H9 (cell line): ENCODE results near the gene RPL29. TPM values are rescaled to one million over a fixed set of nuclear protein-coding genes. Genes with fewer than 3 reads are reported as not detected.
A peak's percentile ranks its signal among the peaks of the same experiment; 100 is the strongest.

Experiments used
- DNase-seq: peaks from one replicate; pipeline ENCODE4 v3.0.0-alpha.2; 2017
- H2AFZ ChIP-seq: one replicate; pipeline ENCODE4 v1.6.1; 2013; ENCODE audit warnings: mild to moderate bottlenecking, low read length, control low read depth, moderate library complexity
- H2AK5ac ChIP-seq: 2 replicates; pipeline ENCODE4 v1.6.1; 2013; ENCODE audit warnings: low read length, control low read depth, mixed read lengths; ENCODE audit not compliant: insufficient read length
- H2BK120ac ChIP-seq: one replicate; pipeline ENCODE4 v1.6.1; 2013; ENCODE audit warnings: low read depth, mild to moderate bottlenecking, low read length, control low read depth, inconsistent platforms; ENCODE audit not compliant: poor library complexity, severe bottlenecking
- H2BK12ac ChIP-seq: 2 replicates; pipeline ENCODE4 v1.6.1; 2013; ENCODE audit warnings: low read length, control low read depth, mixed read lengths, low read depth; ENCODE audit not compliant: insufficient read length
- H2BK15ac ChIP-seq: 2 replicates; pipeline ENCODE4 v1.6.1; 2013; ENCODE audit warnings: low read depth, low read length, control low read depth
- H2BK20ac ChIP-seq: one replicate; pipeline ENCODE4 v1.6.1; 2013; ENCODE audit warnings: low read depth, mild to moderate bottlenecking, low read length, control low read depth, inconsistent platforms; ENCODE audit not compliant: poor library complexity, severe bottlenecking
- H2BK5ac ChIP-seq: 2 replicates; pipeline ENCODE4 v1.6.1; 2013; ENCODE audit warnings: low read length, control low read depth, mixed read lengths; ENCODE audit not compliant: insufficient read length
- H3K14ac ChIP-seq: 2 replicates; pipeline ENCODE4 v1.6.1; 2013; ENCODE audit warnings: low read length, control low read depth; ENCODE audit not compliant: insufficient read depth
- H3K18ac ChIP-seq: 2 replicates; pipeline ENCODE4 v1.6.1; 2013; ENCODE audit warnings: low read depth, mild to moderate bottlenecking, mixed read lengths, low read length, control low read depth; ENCODE audit not compliant: insufficient read length
- H3K23ac ChIP-seq: 2 replicates; pipeline ENCODE4 v1.6.1; 2013; ENCODE audit warnings: low read length, control low read depth, mixed read lengths, low read depth; ENCODE audit not compliant: insufficient read length
- H3K23me2 ChIP-seq: 2 replicates; pipeline ENCODE4 v1.6.1; 2013; ENCODE audit warnings: low read depth, mild to moderate bottlenecking, mixed read lengths, low read length, control low read depth; ENCODE audit not compliant: insufficient read length, poor library complexity, severe bottlenecking
- H3K27ac ChIP-seq: 2 replicates; pipeline ENCODE4 v1.5.1; 2013; ENCODE audit warnings: low read length, control low read depth, mixed read lengths, low read depth; ENCODE audit not compliant: insufficient read length
- H3K27me3 ChIP-seq: 2 replicates; pipeline ENCODE4 v1.6.1; 2013; ENCODE audit warnings: low read length, control low read depth, inconsistent platforms; ENCODE audit not compliant: insufficient read depth
- H3K4ac ChIP-seq: 2 replicates; pipeline ENCODE4 v1.6.1; 2013; ENCODE audit warnings: low read depth, mild to moderate bottlenecking, control low read depth, inconsistent platforms, low read length, moderate library complexity
- H3K4me1 ChIP-seq: 2 replicates; pipeline ENCODE4 v1.6.1; 2013; ENCODE audit warnings: low read length, control low read depth, inconsistent platforms; ENCODE audit not compliant: insufficient read depth
- H3K4me2 ChIP-seq: 2 replicates; pipeline ENCODE4 v1.6.1; 2013; ENCODE audit warnings: low read length, control low read depth, mixed read lengths; ENCODE audit not compliant: insufficient read length, insufficient read depth
- H3K56ac ChIP-seq: 2 replicates; pipeline ENCODE4 v1.6.1; 2013; ENCODE audit warnings: low read depth, mild to moderate bottlenecking, mixed read lengths, low read length, control low read depth; ENCODE audit not compliant: insufficient read length
- H3K79me1 ChIP-seq: 2 replicates; pipeline ENCODE4 v1.6.1; 2013; ENCODE audit warnings: low read depth, mild to moderate bottlenecking, moderate library complexity, low read length, control low read depth, inconsistent platforms; ENCODE audit not compliant: insufficient read depth, poor library complexity, severe bottlenecking
- H3K79me2 ChIP-seq: 2 replicates; pipeline ENCODE4 v1.6.1; 2013; ENCODE audit warnings: low read length, control low read depth, inconsistent platforms; ENCODE audit not compliant: insufficient read depth
- H3K9ac ChIP-seq: 2 replicates; pipeline ENCODE4 v1.6.1; 2013; ENCODE audit warnings: low read length, control low read depth, mixed read lengths; ENCODE audit not compliant: insufficient read length; ENCODE audit errors: extremely low read depth
- H3K9me3 ChIP-seq: one replicate; pipeline ENCODE4 v1.6.1; 2013; ENCODE audit warnings: low read depth, low read length, inconsistent platforms; ENCODE audit not compliant: control insufficient read depth
- H3T11ph ChIP-seq: one replicate; pipeline ENCODE4 v1.6.1; 2013; ENCODE audit warnings: mild to moderate bottlenecking, low read length, control low read depth, inconsistent platforms
- H4K20me1 ChIP-seq: one replicate; pipeline ENCODE4 v1.6.1; 2013; ENCODE audit not compliant: control insufficient read depth, insufficient read length, insufficient read depth
- H4K5ac ChIP-seq: 2 replicates; pipeline ENCODE4 v1.6.1; 2013; ENCODE audit warnings: low read depth, mild to moderate bottlenecking, mixed read lengths, low read length, control low read depth; ENCODE audit not compliant: insufficient read length
- H4K8ac ChIP-seq: replicated peaks from 2 replicates; pipeline ENCODE4 v1.6.1; 2013; ENCODE audit warnings: low read length, control low read depth, mixed read lengths, low read depth; ENCODE audit not compliant: insufficient read length
- H4K91ac ChIP-seq: 2 replicates; pipeline ENCODE4 v1.6.1; 2013; ENCODE audit warnings: low read depth, mild to moderate bottlenecking, moderate library complexity, mixed read lengths, low read length, control low read depth; ENCODE audit not compliant: insufficient read length
- H3K27ac Mint-ChIP-seq, 3 experiments: 2 replicates in 2 of 3; 3 replicates in 1 of 3; pipeline ENCODE4 v1.8.0; 2020 to 2021; ENCODE audit warnings: mixed read lengths in 3 of 3, mild to moderate bottlenecking in 1 of 3, moderate library complexity in 1 of 3
- H3K27me3 Mint-ChIP-seq: 2 replicates; pipeline ENCODE4 v1.8.0; 2021; ENCODE audit warnings: low read depth, mild to moderate bottlenecking, moderate library complexity, mixed read lengths
- H3K36me3 Mint-ChIP-seq, 3 experiments: 2 replicates in 2 of 3; 3 replicates in 1 of 3; pipeline ENCODE4 v1.8.0; 2020 to 2021; ENCODE audit warnings: low read depth in 3 of 3, mixed read lengths in 3 of 3; ENCODE audit not compliant: insufficient read depth in 1 of 3
- H3K4me1 Mint-ChIP-seq, 2 experiments: 2 replicates each; pipeline ENCODE4 v1.8.0; 2020; ENCODE audit warnings: mixed read lengths in 2 of 2
- H3K4me3 Mint-ChIP-seq, 2 experiments: 2 replicates in 1 of 2; 3 replicates in 1 of 2; pipeline ENCODE4 v1.8.0; 2020 to 2021; ENCODE audit warnings: mild to moderate bottlenecking in 2 of 2, mixed read lengths in 2 of 2, moderate library complexity in 1 of 2
- H3K9me3 Mint-ChIP-seq, 2 experiments: 2 replicates in 1 of 2; 3 replicates in 1 of 2; pipeline ENCODE4 v1.8.0; 2020; ENCODE audit warnings: mild to moderate bottlenecking in 2 of 2, mixed read lengths in 2 of 2, moderate library complexity in 1 of 2
- CTCF ChIP-seq: fragments of 200-600 bp; sonication (generic); conservative IDR thresholded peaks from 3 replicates; pipeline ENCODE4 v1.8.0; 2021; ENCODE audit warnings: antibody characterized with exemption, mild to moderate bottlenecking
- WGBS: extraction: QIAGEN DNeasy Blood & Tissue Kit; methylation state at CpG from one replicate; pipeline ENCODE4 v1.1.7; 2013; ENCODE audit warnings: missing lambda C conversion rate, low lambda C conversion rate, mixed read lengths; ENCODE audit not compliant: insufficient read length; ENCODE audit errors: extremely low coverage; 5-methylcytosine and 5-hydroxymethylcytosine counted together
- total RNA-seq: library from RNA; stranded (reverse); gene quantifications from 2 replicates; pipeline ENCODE4 v1.2.1, GENCODE V29; 2021

The RPL29 gene
- total RNA-seq, 1 experiment from 2014 or later: 1,592 TPM

DNA sequence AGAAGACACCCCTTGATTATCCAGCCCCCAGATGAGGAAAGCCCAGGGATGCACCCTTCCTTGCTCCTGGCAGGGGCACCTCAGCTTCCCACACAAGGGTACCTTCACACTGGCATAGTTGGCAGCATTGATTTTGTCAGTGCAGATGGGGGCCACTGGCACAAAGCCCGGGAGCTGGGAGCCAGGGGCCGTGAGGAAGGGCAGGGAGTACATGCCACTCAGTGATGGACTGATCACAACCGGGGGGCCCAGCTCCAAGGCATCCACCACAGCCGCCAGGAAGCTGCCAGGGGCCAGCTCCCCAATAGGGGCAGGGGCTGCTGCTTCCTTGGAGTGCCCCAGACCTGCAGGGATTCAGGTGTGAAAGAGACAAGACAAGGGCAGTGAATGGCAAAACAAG is 25.9 kb downstream of the RPL29 start:
- H3K36me3 Mint-ChIP-seq: peaks cover 0 to 5% (median 2%) of the 10 kb centered on the region in 3 experiments; a peak in 4 of 7 replicates
- no peaks in the 10 kb centered on the region for H3K79me1 ChIP-seq
- no peak overlapping the region for H3K14ac ChIP-seq
- no peaks in the 10 kb centered on the region for H3K79me2 ChIP-seq
- H3K4me1 ChIP-seq: peaks cover 17% of the 10 kb centered on the region; the same call in 1 of the 2 replicates
- H2AK5ac ChIP-seq: no peak overlapping the region
- no peak overlapping the region for H4K5ac ChIP-seq
- H3K27ac Mint-ChIP-seq: no peak overlapping the region
- peaks cover 14% of the 10 kb centered on the region for H3K23me2 ChIP-seq
- H3K56ac ChIP-seq: no peak overlapping the region
- H2BK120ac ChIP-seq: no peak overlapping the region
- H4K8ac ChIP-seq: no peak overlapping the region
- no peak for TF ChIP-seq CTCF
- no peak overlapping the region for H3K4ac ChIP-seq
- H3K23ac ChIP-seq: no peak overlapping the region
- H3K9me3 ChIP-seq: no peaks in the 10 kb centered on the region
- H3K4me2 ChIP-seq: no peak overlapping the region
- H3K4me1 Mint-ChIP-seq: peaks cover 39 to 62% of the 10 kb centered on the region in 2 experiments
- no peak overlapping the region for H2AFZ ChIP-seq
- no peak overlapping the region for H2BK5ac ChIP-seq
- no peaks in the 10 kb centered on the region for H3K9me3 Mint-ChIP-seq
- no peak for DNase-seq
- no CpG with 5 or more reads among the region's 4 CpGs for WGBS
- no peak overlapping the region for H2BK12ac ChIP-seq
- no peak overlapping the region for H2BK20ac ChIP-seq
- no peak overlapping the region for H2BK15ac ChIP-seq
- H4K20me1 ChIP-seq: no peaks in the 10 kb centered on the region
- H3K9ac ChIP-seq: no peak overlapping the region
- H3K27ac ChIP-seq: no peak overlapping the region
- peaks cover 22% of the 10 kb centered on the region for H3K27me3 Mint-ChIP-seq
- H3T11ph ChIP-seq: no peak overlapping the region
- H3K18ac ChIP-seq: no peak overlapping the region
- 0 out of 5 replicates have a peak overlapping the region, but pooled peaks of 1 of the 2 experiments have one; percentile 11 for H3K4me3 Mint-ChIP-seq
- H4K91ac ChIP-seq: no peak overlapping the region
- H3K27me3 ChIP-seq: no peaks in the 10 kb centered on the region
